GM18502 (cell line): ENCODE data around the gene NAP1L3.

Experiments used
- ATAC-seq: cut with Tn5 transposase; IDR thresholded peaks from one replicate; pipeline ENCODE4 v1.9.1; 2021; ENCODE audit warnings: mild to moderate bottlenecking; ENCODE audit not compliant: unreplicated experiment, poor library complexity

NAP1L3 gene, protein sequence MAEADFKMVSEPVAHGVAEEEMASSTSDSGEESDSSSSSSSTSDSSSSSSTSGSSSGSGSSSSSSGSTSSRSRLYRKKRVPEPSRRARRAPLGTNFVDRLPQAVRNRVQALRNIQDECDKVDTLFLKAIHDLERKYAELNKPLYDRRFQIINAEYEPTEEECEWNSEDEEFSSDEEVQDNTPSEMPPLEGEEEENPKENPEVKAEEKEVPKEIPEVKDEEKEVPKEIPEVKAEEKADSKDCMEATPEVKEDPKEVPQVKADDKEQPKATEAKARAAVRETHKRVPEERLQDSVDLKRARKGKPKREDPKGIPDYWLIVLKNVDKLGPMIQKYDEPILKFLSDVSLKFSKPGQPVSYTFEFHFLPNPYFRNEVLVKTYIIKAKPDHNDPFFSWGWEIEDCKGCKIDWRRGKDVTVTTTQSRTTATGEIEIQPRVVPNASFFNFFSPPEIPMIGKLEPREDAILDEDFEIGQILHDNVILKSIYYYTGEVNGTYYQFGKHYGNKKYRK

DNA sequence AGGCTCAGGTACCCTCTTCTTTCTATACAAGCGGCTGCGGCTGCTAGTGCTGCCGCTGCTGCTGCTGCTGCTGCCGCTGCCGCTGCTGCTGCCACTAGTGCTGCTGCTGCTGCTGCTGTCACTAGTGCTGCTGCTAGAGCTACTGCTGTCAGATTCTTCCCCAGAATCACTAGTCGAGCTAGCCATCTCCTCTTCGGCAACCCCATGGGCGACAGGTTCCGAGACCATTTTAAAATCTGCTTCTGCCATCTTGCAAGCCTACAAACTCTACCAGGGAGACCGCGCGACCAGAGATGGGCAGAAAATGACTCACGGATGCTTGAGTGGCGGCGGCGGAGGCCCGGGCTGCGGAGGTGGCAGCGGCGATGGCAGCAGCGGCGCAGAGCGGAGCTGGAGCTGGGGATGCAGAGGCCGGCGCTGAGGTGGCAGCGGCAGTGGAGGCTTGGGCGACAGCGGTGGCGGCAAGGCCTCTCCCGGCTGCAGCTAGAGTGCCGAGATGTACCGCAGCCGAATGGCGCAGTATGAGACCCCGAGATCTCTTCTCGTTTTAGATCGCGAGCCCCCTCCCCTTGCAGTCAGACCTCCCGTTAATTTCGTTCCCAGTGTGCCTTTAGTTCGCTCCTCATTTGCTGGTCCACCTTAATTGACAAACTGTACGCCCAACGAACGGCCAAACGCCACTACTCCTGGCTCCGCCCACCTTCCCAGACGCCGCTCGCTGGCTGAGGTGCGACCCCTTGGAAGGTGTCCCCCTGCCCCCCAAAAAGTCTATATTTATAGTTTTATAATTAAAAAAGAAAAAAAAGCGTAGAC lies at the start of gene NAP1L3:
NAP1L3 (minus strand) TSS at position 523 of the 813 bp plus-strand sequence; CDS start at position 249, 274 bp downstream.
- ATAC-seq = no peak

DNA sequence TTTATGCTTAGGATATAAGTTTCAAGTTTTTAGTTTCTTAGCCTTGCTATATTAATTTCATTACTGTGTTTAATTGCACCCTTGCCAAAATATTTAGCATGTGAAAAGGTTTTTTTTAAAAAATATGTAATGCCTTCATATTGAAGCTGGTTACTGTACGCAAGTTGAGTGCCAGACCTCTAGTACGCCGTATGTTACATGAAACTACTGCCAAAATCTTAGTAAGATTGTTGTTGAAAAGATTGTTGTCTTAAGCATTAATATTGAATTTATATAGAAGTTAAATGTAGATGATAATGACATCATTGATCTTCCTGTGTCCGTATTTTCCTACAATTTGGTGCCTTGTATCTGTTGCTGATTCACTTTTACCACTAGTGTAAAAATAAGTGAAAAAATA lies 37.7 kb upstream of the NAP1L3 start:
- no peak for ATAC-seq

DNA sequence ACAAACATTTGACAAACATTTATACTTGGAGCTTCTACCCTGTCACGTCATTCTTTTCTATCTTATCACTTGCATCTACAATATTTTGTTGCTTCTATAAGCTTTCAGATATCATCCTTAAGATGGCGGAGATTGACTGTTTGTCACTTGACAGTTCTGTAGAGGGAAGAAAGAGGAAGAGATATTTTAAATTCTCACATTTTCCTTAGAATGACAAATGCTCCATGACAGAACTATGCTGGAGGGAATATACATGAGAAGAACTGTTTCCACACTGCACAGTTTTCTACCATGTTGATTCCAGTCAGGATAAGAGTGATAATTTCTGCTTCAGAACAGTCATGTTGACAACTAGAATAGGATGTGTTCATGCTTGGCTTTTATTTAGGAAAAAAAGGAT lies 30.3 kb upstream of the NAP1L3 start:
- no peak for ATAC-seq

DNA sequence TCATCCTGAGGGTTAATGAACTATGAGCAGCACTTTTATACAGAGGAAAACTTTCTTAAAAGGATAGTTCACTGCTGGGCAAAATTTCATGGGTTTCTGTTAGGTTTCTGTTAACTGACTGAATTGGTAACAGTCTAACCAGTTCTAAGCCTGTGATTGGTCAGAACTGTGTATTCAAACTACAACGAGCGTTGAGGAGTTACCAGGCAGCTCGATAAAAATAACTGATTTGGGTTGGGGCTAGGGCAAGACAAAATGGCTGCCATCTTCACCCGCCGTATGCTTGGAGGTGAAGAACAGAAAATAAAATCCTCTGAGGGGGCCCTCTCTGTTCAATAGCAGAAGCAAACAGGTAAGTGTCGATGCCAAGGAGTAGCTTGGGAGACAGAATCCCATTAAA lies 22.6 kb upstream of the NAP1L3 start:
- no peak for ATAC-seq

DNA sequence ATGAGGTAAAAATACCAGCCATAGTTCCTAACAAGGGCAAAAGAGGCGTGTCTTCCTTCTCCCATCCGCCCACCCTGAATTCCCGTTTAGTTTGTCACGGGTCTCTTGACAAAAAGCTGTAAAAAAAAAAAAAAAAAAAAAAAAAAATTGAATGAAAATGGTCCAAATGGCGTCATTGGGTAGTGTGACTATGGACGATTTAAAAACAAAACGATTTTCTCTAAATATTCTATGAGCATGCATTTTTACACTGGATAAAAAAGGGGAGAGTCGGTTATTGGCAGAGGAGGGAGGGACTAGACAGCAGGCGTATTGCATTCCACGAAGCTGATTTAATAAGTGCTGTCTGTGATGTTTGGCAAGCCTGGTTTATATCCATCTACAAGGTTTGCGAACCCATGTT lies 492 bp upstream of the NAP1L3 start, which contains the start of gene FAM133A:
FAM133A (plus strand) TSS at position 338 of the 403 bp plus-strand sequence. CDS start 35,214 bp downstream, outside the sequence.
- ATAC-seq = no peak

DNA sequence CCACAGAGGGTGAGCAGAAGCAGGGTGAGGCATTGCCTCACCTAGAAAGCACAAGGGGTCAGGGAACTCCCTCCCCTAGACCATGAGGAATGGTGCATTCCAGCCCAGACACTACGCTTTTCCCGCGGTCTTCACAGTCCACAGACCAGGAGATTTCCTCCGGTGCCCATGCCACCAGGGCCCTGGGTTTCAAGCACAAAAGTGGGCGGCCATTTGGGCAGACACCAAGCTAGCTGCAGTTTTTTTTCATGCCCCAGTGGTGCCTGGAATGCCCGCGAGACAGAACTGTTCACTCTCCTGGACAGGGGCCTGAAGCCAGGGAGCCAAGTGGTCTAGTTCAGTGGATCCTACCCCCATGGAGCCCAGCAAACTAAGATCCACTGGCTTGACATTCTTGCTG lies 12.8 kb downstream of the NAP1L3 start:
- ATAC-seq = no peak

DNA sequence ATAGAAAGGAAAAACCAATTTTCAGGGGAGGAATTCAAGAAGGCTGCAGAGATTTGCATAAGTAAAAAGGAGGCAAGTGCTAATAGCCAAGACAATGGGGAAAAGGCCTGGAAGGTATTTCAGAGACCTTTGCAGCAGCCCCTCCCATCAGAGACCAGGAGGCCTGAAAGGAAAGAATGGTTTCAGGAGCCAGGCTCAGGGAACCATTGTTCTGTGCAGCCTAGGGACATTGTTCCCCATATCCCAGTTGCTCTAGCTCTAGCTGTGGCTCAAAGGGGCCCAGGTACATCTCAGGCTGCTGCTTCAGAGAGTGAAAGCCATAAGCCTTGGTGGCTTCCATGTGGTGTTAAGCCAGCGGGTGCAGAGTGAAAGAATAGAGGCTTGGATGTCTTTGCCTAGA lies 24.0 kb downstream of the NAP1L3 start:
- no peak for ATAC-seq

DNA sequence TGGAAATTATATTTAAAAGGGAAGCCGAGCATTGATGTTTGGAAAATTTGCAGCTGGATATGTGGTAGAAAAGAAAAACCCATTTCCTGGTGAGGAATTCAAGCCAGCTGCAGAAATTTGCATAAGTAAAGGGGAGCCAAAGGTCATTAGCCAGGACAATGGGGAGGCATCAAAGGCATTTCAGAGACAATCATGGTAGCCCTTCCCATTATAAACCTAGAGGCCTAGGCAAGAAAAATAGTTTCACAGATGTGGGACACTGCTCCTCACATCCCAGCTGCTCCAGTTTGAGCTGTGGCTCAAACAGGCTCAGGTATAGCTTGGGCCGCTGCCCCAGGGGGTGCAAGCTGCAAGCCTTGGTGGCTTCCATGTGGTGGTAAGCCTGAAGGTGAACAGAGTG lies 35.8 kb downstream of the NAP1L3 start:
- ATAC-seq = no peak
